Smooth muscle cell (in vitro differentiated cells): Measurements from ENCODE around the gene FKRP. TPM values are rescaled to one million over a fixed set of nuclear protein-coding genes. Genes with fewer than 3 reads are reported as not detected.

Experiments
- DNase-seq: peaks from one replicate; lab custom pipeline; 2025; ENCODE audit not compliant: unreplicated experiment; lab: John Stamatoyannopoulos, UW
- H2AFZ ChIP-seq: fragments of 200-600 bp; sonication (generic); 2 replicates; pipeline ENCODE4 v1.6.0; 2016; ENCODE audit warnings: antibody characterized with exemption, low read depth, mild to moderate bottlenecking
- H3F3A ChIP-seq: fragments of 200-600 bp; sonication (generic); 2 replicates; pipeline ENCODE4 v1.6.0; 2017; ENCODE audit warnings: antibody characterized with exemption, low read depth
- H3K27ac ChIP-seq: fragments of 200-600 bp; sonication (generic); 2 replicates; pipeline ENCODE4 v1.5.1; 2016; ENCODE audit warnings: low read depth, mild to moderate bottlenecking
- H3K27me3 ChIP-seq: fragments of 200-600 bp; sonication (generic); 2 replicates; pipeline ENCODE4 v1.6.1; 2016; ENCODE audit warnings: low read depth, mild to moderate bottlenecking
- H3K36me3 ChIP-seq: fragments of 200-600 bp; sonication (generic); 2 replicates; pipeline ENCODE4 v1.5.1; 2016; ENCODE audit warnings: low read depth
- H3K4me1 ChIP-seq: fragments of 200-600 bp; sonication (generic); 2 replicates; pipeline ENCODE4 v1.5.1; 2016; ENCODE audit warnings: low read depth
- H3K4me2 ChIP-seq: fragments of 200-600 bp; sonication (generic); 2 replicates; pipeline ENCODE4 v1.6.0; 2016; ENCODE audit warnings: mild to moderate bottlenecking
- H3K4me3 ChIP-seq: fragments of 200-600 bp; sonication (generic); 2 replicates; pipeline ENCODE4 v1.5.1; 2016; ENCODE audit warnings: mild to moderate bottlenecking
- H3K79me2 ChIP-seq: fragments of 200-600 bp; sonication (generic); 2 replicates; pipeline ENCODE4 v1.6.0; 2016; ENCODE audit warnings: low read depth, mild to moderate bottlenecking
- H3K9ac ChIP-seq: fragments of 200-600 bp; sonication (generic); 2 replicates; pipeline ENCODE4 v1.6.0; 2016; ENCODE audit warnings: low read depth
- H3K9me3 ChIP-seq: fragments of 200-600 bp; sonication (generic); replicated peaks from 2 replicates; pipeline ENCODE4 v1.5.1; 2016; ENCODE audit warnings: low read depth
- H4K20me1 ChIP-seq: fragments of 200-600 bp; sonication (generic); 2 replicates; pipeline ENCODE4 v1.6.0; 2016; ENCODE audit warnings: low read depth
- CTCF ChIP-seq: fragments of 200-600 bp; sonication (generic); IDR thresholded peaks from 2 replicates; pipeline ENCODE4 v1.5.1; 2017; ENCODE audit warnings: borderline replicate concordance, mild to moderate bottlenecking, antibody characterized with exemption; ENCODE audit not compliant: insufficient read depth, poor library complexity, severe bottlenecking
- WGBS: methylation state at CpG from one replicate; pipeline ENCODE4 v1.1.7; 2016; ENCODE audit warnings: low lambda C conversion rate; 5-methylcytosine and 5-hydroxymethylcytosine counted together
- polyA plus RNA-seq: library from polyadenylated mRNA; unstranded; fragments of >200 nt; fragmentation: Nextera tagmentation; extraction: Ambion mirVana; gene quantifications from 2 replicates; pipeline ENCODE4 v1.2.1, GENCODE V29; 2016
- total RNA-seq: library from RNA; depleted of rRNA; stranded (reverse); fragments of >200 nt; gene quantifications from 2 replicates; pipeline ENCODE4 v1.2.3, GENCODE V29; 2014

FKRP gene
- total and polyA plus RNA-seq, 2 experiments from 2014 or later: 18.9 to 35.2 TPM

- Histone ChIP-seq H4K20me1 (peaks cover 98% of the 10 kb centered on the region), H2AFZ (no peak overlapping the region), H3K9ac (no peak overlapping the region), H3K79me2 (peaks cover 78% of the 10 kb centered on the region), H3K4me3 (no peak overlapping the region), H3K27me3 (no peaks in the 10 kb centered on the region), H3K36me3 (no peaks in the 10 kb centered on the region), H3K27ac (no peak overlapping the region), H3K4me2 (no peak overlapping the region), H3F3A (peaks cover 10% of the 10 kb centered on the region), H3K9me3 (no peaks in the 10 kb centered on the region), H3K4me1 (no peaks in the 10 kb centered on the region)
- TF ChIP-seq CTCF: no peak
- WGBS: 75% methylated on average over 22 of the region's 22 CpGs
- DNase-seq: no peak
These were observed 9.1 kb upstream of the FKRP start for GRCh38 chr19:46736531-46737297.

GRCh38 chr19:46737298-46737654 is 8.6 kb upstream of the FKRP start:
- Histone ChIP-seq H3F3A (peaks cover 10% of the 10 kb centered on the region), H3K9me3 (no peaks in the 10 kb centered on the region), H3K4me2 (no peak overlapping the region), H3K4me1 (no peaks in the 10 kb centered on the region), H3K27me3 (no peaks in the 10 kb centered on the region), H3K27ac (no peak overlapping the region), H3K4me3 (no peak overlapping the region), H4K20me1 (peaks cover 98% of the 10 kb centered on the region), H3K36me3 (no peaks in the 10 kb centered on the region), H3K9ac (no peak overlapping the region), H2AFZ (no peak overlapping the region), H3K79me2 (peaks cover 84% of the 10 kb centered on the region)
- no peak for TF ChIP-seq CTCF
- DNase-seq: no peak
- WGBS: 87% methylated on average over 7 of the region's 7 CpGs

GRCh38 chr19:46737761-46738171 is 8.1 kb upstream of the FKRP start:
- Histone ChIP-seq H3K9ac (no peak overlapping the region), H3K79me2 (peaks cover 89% of the 10 kb centered on the region), H3F3A (peaks cover 10% of the 10 kb centered on the region), H4K20me1 (peaks cover 98% of the 10 kb centered on the region), H3K36me3 (no peaks in the 10 kb centered on the region), H2AFZ (no peak overlapping the region), H3K27me3 (no peaks in the 10 kb centered on the region), H3K9me3 (no peaks in the 10 kb centered on the region), H3K27ac (no peak overlapping the region), H3K4me2 (no peak overlapping the region), H3K4me1 (no peaks in the 10 kb centered on the region), H3K4me3 (no peak overlapping the region)
- no peak for DNase-seq
- WGBS: 84% methylated on average over 19 of the region's 19 CpGs
- no peak for TF ChIP-seq CTCF

- no peak overlapping the region for H2AFZ ChIP-seq
- H3F3A ChIP-seq: peaks cover under 1% of the 10 kb centered on the region
- peaks cover under 1% of the 10 kb centered on the region for H3K4me1 ChIP-seq
- H3K27me3 ChIP-seq: no peaks in the 10 kb centered on the region
- no peak overlapping the region for H3K27ac ChIP-seq
- no peak overlapping the region for H3K4me3 ChIP-seq
- 68% methylated on average over 14 of the region's 14 CpGs for WGBS
- no peak for DNase-seq
- H3K36me3 ChIP-seq: no peaks in the 10 kb centered on the region
- peaks cover 98% of the 10 kb centered on the region for H4K20me1 ChIP-seq
- H3K9ac ChIP-seq: no peak overlapping the region
- no peaks in the 10 kb centered on the region for H3K9me3 ChIP-seq
- no peak overlapping the region for H3K4me2 ChIP-seq
- TF ChIP-seq CTCF: no peak
- peaks cover 96% of the 10 kb centered on the region for H3K79me2 ChIP-seq
These were observed 6.5 kb upstream of the FKRP start for GRCh38 chr19:46739290-46739771.
